Measurements from ENCODE around the gene IQCE. TPM values are rescaled to one million over a fixed set of nuclear protein-coding genes. Genes with fewer than 3 reads are reported as not detected.
"Not testable (repeated sequence)": the region's sequence is repeated elsewhere in the genome, so short reads cannot be mapped to it uniquely, and the experiment has no call there.

The IQCE gene
- total and polyA plus RNA-seq, 2 donors (not counting 1 experiment from before 2014, with no cell fraction given), result 5.3 to 8.3 TPM

GRCh38 chr7:2607122-2607922 is 48.5 kb downstream of the IQCE start:
- no peak for DNase-seq (ENCODE audit: low read depth in 2 of 2)
- H3K4me3 ChIP-seq (replicated peaks in 1 of 4; ENCODE audit: control extremely low read depth in 1 of 4, insufficient read depth in 1 of 4, low read depth in 3 of 4, low read length in 4 of 4), result no peak overlapping the region
- no peak overlapping the region for H3K27ac ChIP-seq (ENCODE audit: insufficient read depth, low read length)
- H3K9me3 ChIP-seq (ENCODE audit: control insufficient read depth, insufficient read depth, low read depth, low read length), result no peaks in the 10 kb centered on the region
- no peaks in the 10 kb centered on the region for H3K36me3 ChIP-seq (ENCODE audit: control insufficient read depth, insufficient read depth, low read length)
- H4K20me1 ChIP-seq (ENCODE audit: control insufficient read depth, extremely low read depth, insufficient read depth, low read length), result no peaks in the 10 kb centered on the region
- no peaks in the 10 kb centered on the region for H3K4me1 ChIP-seq (ENCODE audit: control insufficient read depth, extremely low read depth, insufficient read depth, low read length)
- TF ChIP-seq CTCF (conservative IDR thresholded peaks at IDR 0.05 in 1 of 2, IDR thresholded peaks at IDR 0.05 in 1 of 2; ENCODE audit: low read depth in 1 of 2, low read length in 2 of 2) (no peak), EZH2 (IDR thresholded peaks at IDR 0.05; ENCODE audit: low read length, missing control alignments) (no peak)
- H2AFZ ChIP-seq (ENCODE audit: low read length), result no peak overlapping the region
- H3K4me2 ChIP-seq (ENCODE audit: extremely low read depth, insufficient read depth, low read length), result no peak overlapping the region
- H3K79me2 ChIP-seq (ENCODE audit: control insufficient read depth, insufficient read depth, low read length), result no peaks in the 10 kb centered on the region
- no peaks in the 10 kb centered on the region for H3K27me3 ChIP-seq (ENCODE audit: control insufficient read depth, insufficient read depth, low read length)
- no peak overlapping the region for H3K9ac ChIP-seq (ENCODE audit: insufficient read depth, low read length)

GRCh38 chr7:2607923-2608904 is 49.4 kb downstream of the IQCE start:
- H3K79me2 ChIP-seq (ENCODE audit: control insufficient read depth, insufficient read depth, low read length), result no peaks in the 10 kb centered on the region
- no peak overlapping the region for H3K27ac ChIP-seq (ENCODE audit: insufficient read depth, low read length)
- H3K9ac ChIP-seq (ENCODE audit: insufficient read depth, low read length), result no peak overlapping the region
- no peaks in the 10 kb centered on the region for H3K9me3 ChIP-seq (ENCODE audit: control insufficient read depth, insufficient read depth, low read depth, low read length)
- no peak overlapping the region for H3K4me3 ChIP-seq (replicated peaks in 1 of 4; ENCODE audit: control extremely low read depth in 1 of 4, insufficient read depth in 1 of 4, low read depth in 3 of 4, low read length in 4 of 4)
- H3K36me3 ChIP-seq (ENCODE audit: control insufficient read depth, insufficient read depth, low read length), result no peaks in the 10 kb centered on the region
- no peaks in the 10 kb centered on the region for H3K4me1 ChIP-seq (ENCODE audit: control insufficient read depth, extremely low read depth, insufficient read depth, low read length)
- no peaks in the 10 kb centered on the region for H4K20me1 ChIP-seq (ENCODE audit: control insufficient read depth, extremely low read depth, insufficient read depth, low read length)
- H2AFZ ChIP-seq (ENCODE audit: low read length), result no peak overlapping the region
- no peak for DNase-seq (ENCODE audit: low read depth in 2 of 2)
- no peak overlapping the region for H3K4me2 ChIP-seq (ENCODE audit: extremely low read depth, insufficient read depth, low read length)
- H3K27me3 ChIP-seq (ENCODE audit: control insufficient read depth, insufficient read depth, low read length), result no peaks in the 10 kb centered on the region
- TF ChIP-seq EZH2 (IDR thresholded peaks at IDR 0.05; ENCODE audit: low read length, missing control alignments) (no peak), CTCF (conservative IDR thresholded peaks at IDR 0.05 in 1 of 2, IDR thresholded peaks at IDR 0.05 in 1 of 2; ENCODE audit: low read depth in 1 of 2, low read length in 2 of 2) (no peak)

- Histone ChIP-seq H3K4me1 (ENCODE audit: control insufficient read depth, extremely low read depth, insufficient read depth, low read length) (peaks cover 4% of the 10 kb centered on the region), H3K27me3 (ENCODE audit: control insufficient read depth, insufficient read depth, low read length) (no peaks in the 10 kb centered on the region), H3K4me2 (ENCODE audit: extremely low read depth, insufficient read depth, low read length) (no peak overlapping the region), H3K9me3 (ENCODE audit: control insufficient read depth, insufficient read depth, low read depth, low read length) (no peaks in the 10 kb centered on the region), H3K9ac (ENCODE audit: insufficient read depth, low read length) (no peak overlapping the region), H3K79me2 (ENCODE audit: control insufficient read depth, insufficient read depth, low read length) (no peaks in the 10 kb centered on the region), H3K4me3 (replicated peaks in 1 of 4; ENCODE audit: control extremely low read depth in 1 of 4, insufficient read depth in 1 of 4, low read depth in 3 of 4, low read length in 4 of 4) (no peak overlapping the region), H2AFZ (ENCODE audit: low read length) (no peak overlapping the region), H4K20me1 (ENCODE audit: control insufficient read depth, extremely low read depth, insufficient read depth, low read length) (no peaks in the 10 kb centered on the region), H3K27ac (ENCODE audit: insufficient read depth, low read length) (no peak overlapping the region), H3K36me3 (ENCODE audit: control insufficient read depth, insufficient read depth, low read length) (no peaks in the 10 kb centered on the region)
- TF ChIP-seq CTCF (conservative IDR thresholded peaks at IDR 0.05 in 1 of 2, IDR thresholded peaks at IDR 0.05 in 1 of 2; ENCODE audit: low read depth in 1 of 2, low read length in 2 of 2) (peak; percentile 31 to 49), EZH2 (IDR thresholded peaks at IDR 0.05; ENCODE audit: low read length, missing control alignments) (no peak)
- DNase-seq (ENCODE audit: low read depth in 2 of 2), result peak in 1 of 2 donors; percentile 58
Measured at GRCh38 chr7:2608921-2609411, 50.2 kb downstream of the IQCE start.

- not testable (repeated sequence) for H3K4me2 ChIP-seq (ENCODE audit: extremely low read depth, insufficient read depth, low read length); H3K9ac ChIP-seq (ENCODE audit: insufficient read depth, low read length); DNase-seq (ENCODE audit: low read depth in 2 of 2); H3K27ac ChIP-seq (ENCODE audit: insufficient read depth, low read length); H3K79me2 ChIP-seq (ENCODE audit: control insufficient read depth, insufficient read depth, low read length); H3K9me3 ChIP-seq (ENCODE audit: control insufficient read depth, insufficient read depth, low read depth, low read length); H3K36me3 ChIP-seq (ENCODE audit: control insufficient read depth, insufficient read depth, low read length); H3K4me1 ChIP-seq (ENCODE audit: control insufficient read depth, extremely low read depth, insufficient read depth, low read length); H3K27me3 ChIP-seq (ENCODE audit: control insufficient read depth, insufficient read depth, low read length); H4K20me1 ChIP-seq (ENCODE audit: control insufficient read depth, extremely low read depth, insufficient read depth, low read length); H2AFZ ChIP-seq (ENCODE audit: low read length); H3K4me3 ChIP-seq (replicated peaks in 1 of 4; ENCODE audit: control extremely low read depth in 1 of 4, insufficient read depth in 1 of 4, low read depth in 3 of 4, low read length in 4 of 4)
Measured at GRCh38 chr7:2609646-2610045, 50.9 kb downstream of the IQCE start.
